ENCODE data around the gene CYP1A2.

The CYP1A2 gene

DNA sequence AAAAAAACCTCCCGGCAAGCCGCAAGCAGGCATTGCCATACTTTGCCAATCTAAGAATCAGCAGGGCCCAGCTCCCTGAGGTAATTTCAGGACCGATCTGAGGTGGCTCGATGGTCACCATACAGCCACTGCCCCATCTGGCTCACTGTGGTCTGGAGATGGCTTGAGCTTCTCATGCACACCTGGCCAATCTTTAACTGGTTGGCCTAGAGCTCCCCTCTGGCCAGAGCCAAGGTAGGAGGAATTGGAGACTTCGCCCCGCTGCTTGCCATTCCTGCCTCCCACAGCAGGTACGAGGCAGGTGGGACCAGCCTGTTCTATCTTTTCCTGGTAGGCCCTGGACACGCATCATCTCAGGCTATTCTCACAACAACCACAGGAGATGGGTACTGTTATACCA lies 10.1 kb downstream of the CYP1A2 start:
- Histone ChIP-seq H3K79me2 (ENCODE audit: insufficient read depth, low read length) (no peaks in the 10 kb centered on the region), H3K4me3 (ENCODE audit: low read depth in 1 of 2, low read length in 2 of 2) (no peak overlapping the region), H3K4me1 (ENCODE audit: insufficient read depth, low read length) (no peaks in the 10 kb centered on the region), H3K4me2 (ENCODE audit: insufficient read depth, low read length) (no peak overlapping the region), H3K9me3 (ENCODE audit: insufficient read depth, low read length, severe bottlenecking) (no peaks in the 10 kb centered on the region), H3K27me3 (ENCODE audit: insufficient read depth, low read length, poor library complexity) (peaks cover 5% of the 10 kb centered on the region), H3K27ac (ENCODE audit: low read length) (no peak overlapping the region), H2AFZ (ENCODE audit: low read depth, low read length) (no peak overlapping the region), H3K36me3 (ENCODE audit: insufficient read depth, low read length) (no peaks in the 10 kb centered on the region), H4K20me1 (ENCODE audit: insufficient read depth, low read length) (no peaks in the 10 kb centered on the region), H3K9ac (ENCODE audit: low read depth, low read length) (no peak overlapping the region)
- TF ChIP-seq EZH2 (IDR thresholded peaks at IDR 0.05; ENCODE audit: borderline replicate concordance, low read depth, low read length, severe bottlenecking): no peak
- TF ChIP-seq, protein P1, sequence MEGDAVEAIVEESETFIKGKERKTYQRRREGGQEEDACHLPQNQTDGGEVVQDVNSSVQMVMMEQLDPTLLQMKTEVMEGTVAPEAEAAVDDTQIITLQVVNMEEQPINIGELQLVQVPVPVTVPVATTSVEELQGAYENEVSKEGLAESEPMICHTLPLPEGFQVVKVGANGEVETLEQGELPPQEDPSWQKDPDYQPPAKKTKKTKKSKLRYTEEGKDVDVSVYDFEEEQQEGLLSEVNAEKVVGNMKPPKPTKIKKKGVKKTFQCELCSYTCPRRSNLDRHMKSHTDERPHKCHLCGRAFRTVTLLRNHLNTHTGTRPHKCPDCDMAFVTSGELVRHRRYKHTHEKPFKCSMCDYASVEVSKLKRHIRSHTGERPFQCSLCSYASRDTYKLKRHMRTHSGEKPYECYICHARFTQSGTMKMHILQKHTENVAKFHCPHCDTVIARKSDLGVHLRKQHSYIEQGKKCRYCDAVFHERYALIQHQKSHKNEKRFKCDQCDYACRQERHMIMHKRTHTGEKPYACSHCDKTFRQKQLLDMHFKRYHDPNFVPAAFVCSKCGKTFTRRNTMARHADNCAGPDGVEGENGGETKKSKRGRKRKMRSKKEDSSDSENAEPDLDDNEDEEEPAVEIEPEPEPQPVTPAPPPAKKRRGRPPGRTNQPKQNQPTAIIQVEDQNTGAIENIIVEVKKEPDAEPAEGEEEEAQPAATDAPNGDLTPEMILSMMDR (IDR thresholded peaks at IDR 0.05; ENCODE audit: borderline replicate concordance, extremely low read depth, low read length, poor library complexity, severe bottlenecking): no peak
- ATAC-seq (ENCODE audit: insufficient read depth, low read depth): no peak
- DNase-seq: no peak

DNA sequence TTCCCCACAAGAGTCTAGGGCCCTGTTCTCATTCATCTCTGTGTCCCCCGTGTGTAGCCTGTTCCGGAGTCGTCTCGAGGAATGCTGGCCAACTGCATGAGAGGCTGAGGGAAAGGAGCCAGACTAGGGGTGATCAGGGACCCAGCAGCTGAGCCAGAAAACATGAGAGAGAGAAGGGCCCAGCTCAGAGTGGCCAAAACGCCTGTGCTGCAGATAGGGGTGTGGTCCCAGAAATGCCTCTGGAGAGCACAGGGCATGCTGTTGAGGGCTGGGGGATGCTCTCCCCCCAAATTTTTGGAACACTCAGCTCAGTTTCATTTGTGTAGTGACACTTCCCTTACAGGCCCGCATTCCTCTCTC lies 14.1 kb downstream of the CYP1A2 start:
- Histone ChIP-seq H3K27ac (ENCODE audit: low read length) (no peak overlapping the region), H3K27me3 (ENCODE audit: insufficient read depth, low read length, poor library complexity) (no peaks in the 10 kb centered on the region), H3K9ac (ENCODE audit: low read depth, low read length) (no peak overlapping the region), H3K79me2 (ENCODE audit: insufficient read depth, low read length) (no peaks in the 10 kb centered on the region), H3K36me3 (ENCODE audit: insufficient read depth, low read length) (no peaks in the 10 kb centered on the region), H3K4me3 (ENCODE audit: low read depth in 1 of 2, low read length in 2 of 2) (no peak overlapping the region), H3K4me1 (ENCODE audit: insufficient read depth, low read length) (no peaks in the 10 kb centered on the region), H4K20me1 (ENCODE audit: insufficient read depth, low read length) (no peaks in the 10 kb centered on the region), H3K9me3 (ENCODE audit: insufficient read depth, low read length, severe bottlenecking) (no peaks in the 10 kb centered on the region), H2AFZ (ENCODE audit: low read depth, low read length) (no peak overlapping the region), H3K4me2 (ENCODE audit: insufficient read depth, low read length) (no peak overlapping the region)
- no peak for DNase-seq
- TF ChIP-seq EZH2 (IDR thresholded peaks at IDR 0.05; ENCODE audit: borderline replicate concordance, low read depth, low read length, severe bottlenecking): no peak
- TF ChIP-seq, protein P1 (IDR thresholded peaks at IDR 0.05; ENCODE audit: borderline replicate concordance, extremely low read depth, low read length, poor library complexity, severe bottlenecking): no peak
- no peak for ATAC-seq (ENCODE audit: insufficient read depth, low read depth)

DNA sequence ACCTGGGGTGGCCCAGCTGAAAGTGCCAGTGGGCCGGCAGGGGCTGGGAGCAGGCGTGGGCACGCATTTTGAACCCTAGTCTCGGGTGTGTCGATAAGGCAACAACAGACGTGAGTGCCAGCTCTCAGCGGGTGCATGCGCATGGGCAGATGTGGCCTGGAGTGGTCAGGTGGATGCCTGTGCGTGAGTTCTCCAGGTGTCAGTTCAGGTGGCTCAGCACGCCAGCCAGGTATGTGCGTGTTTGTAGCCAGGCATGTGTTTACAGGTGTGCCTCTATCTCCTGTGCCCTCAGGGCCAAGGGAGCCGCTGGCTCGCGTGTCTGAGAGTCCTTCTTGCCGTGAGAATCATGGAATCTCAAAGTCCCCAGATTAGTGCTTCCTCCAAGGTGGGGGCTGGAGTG lies 14.8 kb downstream of the CYP1A2 start:
- DNase-seq (no peak), ATAC-seq (ENCODE audit: insufficient read depth, low read depth) (no peak)
- Histone ChIP-seq H3K4me1 (ENCODE audit: insufficient read depth, low read length) (no peaks in the 10 kb centered on the region), H3K4me2 (ENCODE audit: insufficient read depth, low read length) (no peak overlapping the region), H3K9ac (ENCODE audit: low read depth, low read length) (no peak overlapping the region), H3K9me3 (ENCODE audit: insufficient read depth, low read length, severe bottlenecking) (no peaks in the 10 kb centered on the region), H3K79me2 (ENCODE audit: insufficient read depth, low read length) (no peaks in the 10 kb centered on the region), H4K20me1 (ENCODE audit: insufficient read depth, low read length) (no peaks in the 10 kb centered on the region), H3K27me3 (ENCODE audit: insufficient read depth, low read length, poor library complexity) (no peaks in the 10 kb centered on the region), H3K27ac (ENCODE audit: low read length) (no peak overlapping the region), H2AFZ (ENCODE audit: low read depth, low read length) (no peak overlapping the region), H3K36me3 (ENCODE audit: insufficient read depth, low read length) (no peaks in the 10 kb centered on the region), H3K4me3 (ENCODE audit: low read depth in 1 of 2, low read length in 2 of 2) (no peak overlapping the region)
- TF ChIP-seq, protein P1 (IDR thresholded peaks at IDR 0.05; ENCODE audit: borderline replicate concordance, extremely low read depth, low read length, poor library complexity, severe bottlenecking): no peak

Measured in DND-41 (cell line).